H9 (cell line): ENCODE measurements around the gene ZNF652. TPM values are rescaled to one million over a fixed set of nuclear protein-coding genes. Genes with fewer than 3 reads are reported as not detected.

Experiments
- DNase-seq: peaks from one replicate; pipeline ENCODE4 v3.0.0-alpha.2; 2017
- H2AFZ ChIP-seq: one replicate; pipeline ENCODE4 v1.6.1; 2013; ENCODE audit warnings: mild to moderate bottlenecking, low read length, control low read depth, moderate library complexity
- H2AK5ac ChIP-seq: 2 replicates; pipeline ENCODE4 v1.6.1; 2013; ENCODE audit warnings: low read length, control low read depth, mixed read lengths; ENCODE audit not compliant: insufficient read length
- H2BK120ac ChIP-seq: one replicate; pipeline ENCODE4 v1.6.1; 2013; ENCODE audit warnings: low read depth, mild to moderate bottlenecking, low read length, control low read depth, inconsistent platforms; ENCODE audit not compliant: poor library complexity, severe bottlenecking
- H2BK12ac ChIP-seq: 2 replicates; pipeline ENCODE4 v1.6.1; 2013; ENCODE audit warnings: low read length, control low read depth, mixed read lengths, low read depth; ENCODE audit not compliant: insufficient read length
- H2BK15ac ChIP-seq: 2 replicates; pipeline ENCODE4 v1.6.1; 2013; ENCODE audit warnings: low read depth, low read length, control low read depth
- H2BK20ac ChIP-seq: one replicate; pipeline ENCODE4 v1.6.1; 2013; ENCODE audit warnings: low read depth, mild to moderate bottlenecking, low read length, control low read depth, inconsistent platforms; ENCODE audit not compliant: poor library complexity, severe bottlenecking
- H2BK5ac ChIP-seq: 2 replicates; pipeline ENCODE4 v1.6.1; 2013; ENCODE audit warnings: low read length, control low read depth, mixed read lengths; ENCODE audit not compliant: insufficient read length
- H3K14ac ChIP-seq: 2 replicates; pipeline ENCODE4 v1.6.1; 2013; ENCODE audit warnings: low read length, control low read depth; ENCODE audit not compliant: insufficient read depth
- H3K18ac ChIP-seq: 2 replicates; pipeline ENCODE4 v1.6.1; 2013; ENCODE audit warnings: low read depth, mild to moderate bottlenecking, mixed read lengths, low read length, control low read depth; ENCODE audit not compliant: insufficient read length
- H3K23ac ChIP-seq: 2 replicates; pipeline ENCODE4 v1.6.1; 2013; ENCODE audit warnings: low read length, control low read depth, mixed read lengths, low read depth; ENCODE audit not compliant: insufficient read length
- H3K23me2 ChIP-seq: 2 replicates; pipeline ENCODE4 v1.6.1; 2013; ENCODE audit warnings: low read depth, mild to moderate bottlenecking, mixed read lengths, low read length, control low read depth; ENCODE audit not compliant: insufficient read length, poor library complexity, severe bottlenecking
- H3K27ac ChIP-seq: 2 replicates; pipeline ENCODE4 v1.5.1; 2013; ENCODE audit warnings: low read length, control low read depth, mixed read lengths, low read depth; ENCODE audit not compliant: insufficient read length
- H3K27me3 ChIP-seq: 2 replicates; pipeline ENCODE4 v1.6.1; 2013; ENCODE audit warnings: low read length, control low read depth, inconsistent platforms; ENCODE audit not compliant: insufficient read depth
- H3K4ac ChIP-seq: 2 replicates; pipeline ENCODE4 v1.6.1; 2013; ENCODE audit warnings: low read depth, mild to moderate bottlenecking, control low read depth, inconsistent platforms, low read length, moderate library complexity
- H3K4me1 ChIP-seq: 2 replicates; pipeline ENCODE4 v1.6.1; 2013; ENCODE audit warnings: low read length, control low read depth, inconsistent platforms; ENCODE audit not compliant: insufficient read depth
- H3K4me2 ChIP-seq: 2 replicates; pipeline ENCODE4 v1.6.1; 2013; ENCODE audit warnings: low read length, control low read depth, mixed read lengths; ENCODE audit not compliant: insufficient read length, insufficient read depth
- H3K56ac ChIP-seq: 2 replicates; pipeline ENCODE4 v1.6.1; 2013; ENCODE audit warnings: low read depth, mild to moderate bottlenecking, mixed read lengths, low read length, control low read depth; ENCODE audit not compliant: insufficient read length
- H3K79me1 ChIP-seq: 2 replicates; pipeline ENCODE4 v1.6.1; 2013; ENCODE audit warnings: low read depth, mild to moderate bottlenecking, moderate library complexity, low read length, control low read depth, inconsistent platforms; ENCODE audit not compliant: insufficient read depth, poor library complexity, severe bottlenecking
- H3K79me2 ChIP-seq: 2 replicates; pipeline ENCODE4 v1.6.1; 2013; ENCODE audit warnings: low read length, control low read depth, inconsistent platforms; ENCODE audit not compliant: insufficient read depth
- H3K9ac ChIP-seq: 2 replicates; pipeline ENCODE4 v1.6.1; 2013; ENCODE audit warnings: low read length, control low read depth, mixed read lengths; ENCODE audit not compliant: insufficient read length; ENCODE audit errors: extremely low read depth
- H3K9me3 ChIP-seq: one replicate; pipeline ENCODE4 v1.6.1; 2013; ENCODE audit warnings: low read depth, low read length, inconsistent platforms; ENCODE audit not compliant: control insufficient read depth
- H3T11ph ChIP-seq: one replicate; pipeline ENCODE4 v1.6.1; 2013; ENCODE audit warnings: mild to moderate bottlenecking, low read length, control low read depth, inconsistent platforms
- H4K20me1 ChIP-seq: one replicate; pipeline ENCODE4 v1.6.1; 2013; ENCODE audit not compliant: control insufficient read depth, insufficient read length, insufficient read depth
- H4K5ac ChIP-seq: 2 replicates; pipeline ENCODE4 v1.6.1; 2013; ENCODE audit warnings: low read depth, mild to moderate bottlenecking, mixed read lengths, low read length, control low read depth; ENCODE audit not compliant: insufficient read length
- H4K8ac ChIP-seq: replicated peaks from 2 replicates; pipeline ENCODE4 v1.6.1; 2013; ENCODE audit warnings: low read length, control low read depth, mixed read lengths, low read depth; ENCODE audit not compliant: insufficient read length
- H4K91ac ChIP-seq: 2 replicates; pipeline ENCODE4 v1.6.1; 2013; ENCODE audit warnings: low read depth, mild to moderate bottlenecking, moderate library complexity, mixed read lengths, low read length, control low read depth; ENCODE audit not compliant: insufficient read length
- H3K27ac Mint-ChIP-seq, 3 experiments: 2 replicates in 2 of 3; 3 replicates in 1 of 3; pipeline ENCODE4 v1.8.0; 2020 to 2021; ENCODE audit warnings: mixed read lengths in 3 of 3, mild to moderate bottlenecking in 1 of 3, moderate library complexity in 1 of 3
- H3K27me3 Mint-ChIP-seq: 2 replicates; pipeline ENCODE4 v1.8.0; 2021; ENCODE audit warnings: low read depth, mild to moderate bottlenecking, moderate library complexity, mixed read lengths
- H3K36me3 Mint-ChIP-seq, 3 experiments: 2 replicates in 2 of 3; 3 replicates in 1 of 3; pipeline ENCODE4 v1.8.0; 2020 to 2021; ENCODE audit warnings: low read depth in 3 of 3, mixed read lengths in 3 of 3; ENCODE audit not compliant: insufficient read depth in 1 of 3
- H3K4me1 Mint-ChIP-seq, 2 experiments: 2 replicates each; pipeline ENCODE4 v1.8.0; 2020; ENCODE audit warnings: mixed read lengths in 2 of 2
- H3K4me3 Mint-ChIP-seq, 2 experiments: 2 replicates in 1 of 2; 3 replicates in 1 of 2; pipeline ENCODE4 v1.8.0; 2020 to 2021; ENCODE audit warnings: mild to moderate bottlenecking in 2 of 2, mixed read lengths in 2 of 2, moderate library complexity in 1 of 2
- H3K9me3 Mint-ChIP-seq, 2 experiments: 2 replicates in 1 of 2; 3 replicates in 1 of 2; pipeline ENCODE4 v1.8.0; 2020; ENCODE audit warnings: mild to moderate bottlenecking in 2 of 2, mixed read lengths in 2 of 2, moderate library complexity in 1 of 2
- CTCF ChIP-seq: fragments of 200-600 bp; sonication (generic); conservative IDR thresholded peaks from 3 replicates; pipeline ENCODE4 v1.8.0; 2021; ENCODE audit warnings: antibody characterized with exemption, mild to moderate bottlenecking
- WGBS: extraction: QIAGEN DNeasy Blood & Tissue Kit; methylation state at CpG from one replicate; pipeline ENCODE4 v1.1.7; 2013; ENCODE audit warnings: missing lambda C conversion rate, low lambda C conversion rate, mixed read lengths; ENCODE audit not compliant: insufficient read length; ENCODE audit errors: extremely low coverage; 5-methylcytosine and 5-hydroxymethylcytosine counted together
- total RNA-seq: library from RNA; stranded (reverse); gene quantifications from 2 replicates; pipeline ENCODE4 v1.2.1, GENCODE V29; 2021

The ZNF652 gene
- total RNA-seq, 1 experiment from 2014 or later = 33.6 TPM

- Histone ChIP-seq H3K23ac (no peak overlapping the region), H4K20me1 (no peaks in the 10 kb centered on the region), H3K4ac (no peak overlapping the region), H3K56ac (no peak overlapping the region), H4K91ac (no peak overlapping the region), H3K4me2 (no peak overlapping the region), H2BK5ac (no peak overlapping the region), H3K14ac (no peak overlapping the region), H3K4me1 (no peaks in the 10 kb centered on the region), H3T11ph (no peak overlapping the region), H2BK15ac (no peak overlapping the region), H3K9me3 (no peaks in the 10 kb centered on the region), H3K27ac (no peak overlapping the region), H3K18ac (no peak overlapping the region), H3K79me2 (no peaks in the 10 kb centered on the region), H2AK5ac (no peak overlapping the region), H3K23me2 (no peaks in the 10 kb centered on the region), H2BK20ac (no peak overlapping the region), H4K5ac (no peak overlapping the region), H2BK120ac (no peak overlapping the region), H2AFZ (no peak overlapping the region), H3K27me3 (no peaks in the 10 kb centered on the region; the same call in 1 of the 2 replicates), H2BK12ac (no peak overlapping the region), H3K79me1 (no peaks in the 10 kb centered on the region), H4K8ac (no peak overlapping the region), H3K9ac (no peak overlapping the region)
- Mint-ChIP-seq H3K27ac (peak overlapping the region in 1 of 3 experiments; percentile 89; a peak in 1 of 7 replicates), H3K4me3 (no peak overlapping the region), H3K27me3 (peaks cover 4% of the 10 kb centered on the region; the same call in 1 of the 2 replicates), H3K36me3 (no peaks in the 10 kb centered on the region), H3K4me1 (peaks cover 4 to 11% of the 10 kb centered on the region in 2 experiments; a peak in 3 of 4 replicates), H3K9me3 (no peaks in the 10 kb centered on the region)
- DNase-seq = no peak
- no peak for TF ChIP-seq CTCF
- WGBS = no CpG with 5 or more reads among the region's 3 CpGs
Measured at GRCh38 chr17:49267912-49268311, 94.1 kb downstream of the ZNF652 start.
